ENCODE data around the gene AFDN.

The AFDN gene

DNA sequence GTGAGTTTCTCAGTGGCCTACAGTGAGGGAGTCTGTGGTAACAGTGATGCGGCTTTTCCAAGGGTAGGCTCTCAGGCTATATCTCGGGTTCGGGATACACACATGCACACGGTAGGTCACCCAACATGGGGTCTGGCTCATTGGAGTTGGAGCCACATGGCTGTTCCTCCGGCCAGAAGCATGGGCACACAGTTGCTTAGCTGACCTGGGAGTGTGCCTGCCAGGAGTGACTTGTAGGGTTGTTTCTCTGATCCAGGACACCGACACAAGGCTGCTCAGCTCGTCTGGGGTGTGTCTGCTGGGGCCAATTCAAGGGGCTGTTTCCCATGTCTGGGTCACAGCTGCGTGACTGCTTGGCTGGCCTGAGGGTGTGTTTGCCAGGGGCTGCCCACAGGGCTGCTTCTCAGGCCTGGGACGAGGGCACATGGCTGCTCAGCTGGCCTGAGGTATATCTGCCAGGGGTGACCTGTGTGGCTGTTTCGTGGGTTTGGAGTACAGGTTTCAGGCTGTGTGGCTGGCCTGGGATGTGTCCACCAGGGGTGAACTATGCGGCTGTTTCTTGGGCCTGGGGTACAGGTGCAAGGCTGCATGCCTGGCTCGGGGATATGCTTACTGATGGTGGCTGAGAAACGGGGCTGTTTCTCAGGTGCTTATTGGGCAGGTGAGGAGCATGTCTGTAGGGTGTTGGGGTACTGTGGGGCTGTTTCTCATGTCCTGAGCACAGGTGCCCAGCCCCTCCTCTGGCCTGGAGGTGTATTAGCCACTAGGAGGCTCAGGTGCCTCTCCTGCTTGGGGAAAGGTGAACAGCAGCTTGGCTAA lies 185.9 kb downstream of the AFDN start:
- H3K4me3 ChIP-seq (ENCODE audit: low read depth in 1 of 2, low read length in 2 of 2): no peak overlapping the region
- H3K9me3 ChIP-seq (ENCODE audit: insufficient read depth, low read length, severe bottlenecking): peaks cover 27% of the 10 kb centered on the region
- ATAC-seq (ENCODE audit: insufficient read depth, low read depth) (no peak), DNase-seq (no peak)
- H3K4me1 ChIP-seq (ENCODE audit: insufficient read depth, low read length): no peaks in the 10 kb centered on the region
- no peaks in the 10 kb centered on the region for H4K20me1 ChIP-seq (ENCODE audit: insufficient read depth, low read length)
- no peak overlapping the region for H3K4me2 ChIP-seq (ENCODE audit: insufficient read depth, low read length)
- H3K36me3 ChIP-seq (ENCODE audit: insufficient read depth, low read length): no peaks in the 10 kb centered on the region
- no peaks in the 10 kb centered on the region for H3K79me2 ChIP-seq (ENCODE audit: insufficient read depth, low read length)
- H2AFZ ChIP-seq (ENCODE audit: low read depth, low read length): no peak overlapping the region
- no peak overlapping the region for H3K27ac ChIP-seq (ENCODE audit: low read length)
- H3K27me3 ChIP-seq (ENCODE audit: insufficient read depth, low read length, poor library complexity): no peaks in the 10 kb centered on the region
- TF ChIP-seq EZH2 (IDR thresholded peaks at IDR 0.05; ENCODE audit: borderline replicate concordance, low read depth, low read length, severe bottlenecking): no peak
- TF ChIP-seq CTCF (IDR thresholded peaks at IDR 0.05; ENCODE audit: borderline replicate concordance, extremely low read depth, low read length, poor library complexity, severe bottlenecking): no peak
- H3K9ac ChIP-seq (ENCODE audit: low read depth, low read length): no peak overlapping the region

GRCh38 chr6:168013250-168013915 lies 186.7 kb downstream of the AFDN start:
- Histone ChIP-seq H4K20me1 (ENCODE audit: insufficient read depth, low read length) (no peaks in the 10 kb centered on the region), H3K9me3 (ENCODE audit: insufficient read depth, low read length, severe bottlenecking) (peaks cover 27% of the 10 kb centered on the region), H3K4me3 (ENCODE audit: low read depth in 1 of 2, low read length in 2 of 2) (no peak overlapping the region), H3K36me3 (ENCODE audit: insufficient read depth, low read length) (no peaks in the 10 kb centered on the region), H3K27me3 (ENCODE audit: insufficient read depth, low read length, poor library complexity) (no peaks in the 10 kb centered on the region), H3K4me1 (ENCODE audit: insufficient read depth, low read length) (no peaks in the 10 kb centered on the region), H2AFZ (ENCODE audit: low read depth, low read length) (no peak overlapping the region), H3K27ac (ENCODE audit: low read length) (no peak overlapping the region), H3K4me2 (ENCODE audit: insufficient read depth, low read length) (no peak overlapping the region), H3K79me2 (ENCODE audit: insufficient read depth, low read length) (no peaks in the 10 kb centered on the region), H3K9ac (ENCODE audit: low read depth, low read length) (no peak overlapping the region)
- TF ChIP-seq CTCF (IDR thresholded peaks at IDR 0.05; ENCODE audit: borderline replicate concordance, extremely low read depth, low read length, poor library complexity, severe bottlenecking) (no peak), EZH2 (IDR thresholded peaks at IDR 0.05; ENCODE audit: borderline replicate concordance, low read depth, low read length, severe bottlenecking) (no peak)
- no peak for DNase-seq
- no peak for ATAC-seq (ENCODE audit: insufficient read depth, low read depth)

DNA sequence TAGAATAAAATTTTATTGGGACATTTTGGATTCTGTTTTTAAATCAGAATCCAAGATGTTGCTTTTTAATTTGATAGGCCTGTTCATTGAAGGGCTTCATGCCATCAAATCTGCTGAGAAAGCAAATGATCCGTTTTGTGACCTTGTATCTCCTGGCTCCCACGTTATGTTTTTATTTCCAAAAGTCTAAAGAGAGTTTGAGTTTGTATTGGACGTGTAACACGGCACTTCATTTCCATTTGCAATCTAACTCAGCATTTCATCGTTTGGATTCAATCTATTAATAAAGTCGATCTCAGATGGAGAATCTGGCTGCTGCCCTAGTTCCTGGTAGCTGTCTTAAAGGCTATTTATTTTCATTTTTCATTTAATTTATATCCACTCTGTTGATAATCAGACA lies 187.7 kb downstream of the AFDN start:
- peaks cover 27% of the 10 kb centered on the region for H3K9me3 ChIP-seq (ENCODE audit: insufficient read depth, low read length, severe bottlenecking)
- ATAC-seq (ENCODE audit: insufficient read depth, low read depth) (no peak), DNase-seq (no peak)
- no peak overlapping the region for H3K4me3 ChIP-seq (ENCODE audit: low read depth in 1 of 2, low read length in 2 of 2)
- no peaks in the 10 kb centered on the region for H3K36me3 ChIP-seq (ENCODE audit: insufficient read depth, low read length)
- no peak overlapping the region for H3K9ac ChIP-seq (ENCODE audit: low read depth, low read length)
- no peaks in the 10 kb centered on the region for H3K4me1 ChIP-seq (ENCODE audit: insufficient read depth, low read length)
- no peak overlapping the region for H3K4me2 ChIP-seq (ENCODE audit: insufficient read depth, low read length)
- no peaks in the 10 kb centered on the region for H3K27me3 ChIP-seq (ENCODE audit: insufficient read depth, low read length, poor library complexity)
- no peak overlapping the region for H3K27ac ChIP-seq (ENCODE audit: low read length)
- no peak for TF ChIP-seq EZH2 (IDR thresholded peaks at IDR 0.05; ENCODE audit: borderline replicate concordance, low read depth, low read length, severe bottlenecking)
- TF ChIP-seq CTCF (IDR thresholded peaks at IDR 0.05; ENCODE audit: borderline replicate concordance, extremely low read depth, low read length, poor library complexity, severe bottlenecking): no peak
- H3K79me2 ChIP-seq (ENCODE audit: insufficient read depth, low read length): no peaks in the 10 kb centered on the region
- no peak overlapping the region for H2AFZ ChIP-seq (ENCODE audit: low read depth, low read length)
- no peaks in the 10 kb centered on the region for H4K20me1 ChIP-seq (ENCODE audit: insufficient read depth, low read length)

All from DND-41 (cell line).